Stimulated activated CD8-positive, alpha-beta memory T cell treated with anti-CD3 and anti-CD28 coated beads, Interleukin-12 subunit alpha, Interleukin-12 subunit beta, amount 100 ng/mL, for 24 hours (primary cell): ENCODE measurements around the gene CRB1.

ENCODE experiments used
- DNase-seq: peaks from one replicate; pipeline ENCODE4 v3.0.0-alpha.2; 2020; ENCODE audit errors: extremely low read depth

The CRB1 gene

DNA sequence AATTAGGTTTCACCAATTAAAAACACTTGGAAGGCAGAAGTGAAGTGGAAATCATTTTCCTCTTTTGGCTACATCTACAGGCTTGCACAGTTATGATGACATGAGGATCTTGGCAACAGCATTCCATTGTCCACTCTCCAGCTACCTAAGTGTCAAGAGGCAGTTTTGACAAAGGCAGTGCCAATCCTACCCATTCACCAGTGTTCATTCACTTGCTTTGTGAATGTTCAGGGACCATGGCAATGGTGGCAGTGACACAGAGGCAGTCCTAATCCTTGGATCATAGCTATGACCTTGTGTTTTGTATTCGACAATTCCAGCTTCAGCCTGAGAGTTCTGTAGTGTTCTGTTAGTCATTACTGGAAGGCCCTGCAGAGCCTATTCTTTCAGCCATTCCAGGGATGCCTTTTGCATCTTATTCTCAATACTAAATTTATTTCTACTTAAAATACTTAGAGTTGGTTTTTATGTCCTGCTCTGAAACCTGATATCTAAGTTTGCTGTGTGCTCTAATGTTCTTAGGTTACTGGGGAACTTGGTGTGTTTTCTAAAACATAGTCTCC, 36.7 kb downstream of the CRB1 start:
- no peak for DNase-seq

DNA sequence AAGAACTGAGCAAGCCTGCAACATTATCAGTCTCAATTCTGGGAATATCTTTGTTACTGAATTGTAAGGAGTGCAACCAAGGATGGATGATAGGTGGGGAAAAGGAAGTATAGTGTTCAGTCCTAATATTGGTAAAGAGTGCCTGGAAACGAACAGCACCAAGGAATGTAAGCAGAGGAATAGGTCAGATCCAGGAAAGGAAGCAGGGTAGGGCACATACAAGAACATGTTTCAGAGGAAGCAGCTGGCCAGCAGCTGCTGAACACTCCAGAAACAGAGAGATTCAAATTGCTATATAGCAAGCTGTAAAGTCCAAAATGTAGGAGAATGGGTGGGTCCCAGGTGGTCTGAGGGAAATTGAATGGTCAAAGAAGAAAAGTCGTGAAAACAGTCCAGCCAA, 37.9 kb downstream of the CRB1 start:
- no peak for DNase-seq

DNA sequence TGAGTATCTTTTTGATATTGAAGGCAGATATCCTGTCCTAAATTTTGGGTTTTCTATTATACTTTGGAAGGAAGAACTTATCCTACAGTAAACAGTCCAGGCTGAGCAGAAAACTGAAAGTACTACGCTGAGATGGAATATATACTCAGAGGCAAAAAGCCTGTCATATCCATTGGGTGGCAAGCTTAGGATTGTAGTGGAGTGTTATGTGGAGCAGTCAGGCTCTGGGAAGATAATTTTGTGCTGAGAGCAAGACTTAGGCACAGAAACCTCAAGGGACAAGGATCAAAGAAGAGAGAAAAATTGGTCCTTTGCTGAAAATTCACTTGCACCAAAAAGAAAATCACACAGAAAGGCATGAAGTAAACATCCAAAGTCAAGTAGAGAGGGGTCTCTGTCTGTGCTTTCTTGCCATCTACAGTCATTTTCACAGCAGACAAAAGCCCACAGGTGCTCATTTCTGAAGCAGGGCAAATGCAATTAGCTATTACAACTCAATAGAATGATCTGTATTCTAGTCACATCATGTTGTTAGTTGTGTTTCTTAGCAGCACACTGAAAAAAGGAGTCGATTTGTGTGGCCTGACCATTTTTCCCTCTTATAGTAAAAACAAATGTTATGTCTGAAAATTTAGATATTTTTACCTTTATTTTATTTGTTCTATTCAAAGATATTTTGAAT, 38.5 kb downstream of the CRB1 start:
- DNase-seq: no peak

DNA sequence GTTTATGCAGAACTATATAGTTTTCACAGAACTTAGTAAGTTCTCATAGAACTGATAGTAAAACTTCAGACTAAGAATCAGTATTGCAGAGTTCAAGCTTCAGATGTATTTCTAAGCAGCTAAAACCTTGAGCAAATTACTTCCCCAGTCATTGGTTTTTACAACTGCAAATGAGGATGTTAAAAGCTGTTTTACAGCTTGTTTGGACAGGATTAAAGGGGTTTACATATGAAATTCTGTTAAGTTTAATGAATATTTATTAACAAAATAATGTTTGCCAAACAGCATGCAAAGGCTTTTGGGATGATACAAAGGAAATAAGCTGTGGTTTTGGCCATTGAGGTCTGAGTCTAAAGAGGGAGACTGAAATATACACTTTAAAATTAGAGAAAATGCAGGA, 39.1 kb downstream of the CRB1 start:
- DNase-seq: no peak

DNA sequence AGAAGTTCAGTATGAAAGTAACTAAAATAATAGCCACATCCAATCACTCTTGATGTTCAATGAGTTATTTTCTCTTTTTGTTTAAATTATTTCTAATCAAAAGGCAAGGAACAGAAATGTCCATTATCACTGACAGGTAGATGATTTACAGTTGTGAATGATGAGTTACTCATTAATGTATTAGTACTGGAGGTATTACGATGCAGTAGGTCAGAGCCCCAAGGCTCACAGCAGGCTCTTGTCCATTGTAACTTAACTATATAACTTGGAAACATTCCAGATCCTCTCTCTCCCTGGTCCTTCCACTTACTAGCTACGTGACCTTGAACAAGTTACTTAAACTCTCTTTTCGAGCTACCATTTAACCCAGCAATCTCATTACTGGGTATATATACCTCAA, 39.5 kb downstream of the CRB1 start:
- no peak for DNase-seq

DNA sequence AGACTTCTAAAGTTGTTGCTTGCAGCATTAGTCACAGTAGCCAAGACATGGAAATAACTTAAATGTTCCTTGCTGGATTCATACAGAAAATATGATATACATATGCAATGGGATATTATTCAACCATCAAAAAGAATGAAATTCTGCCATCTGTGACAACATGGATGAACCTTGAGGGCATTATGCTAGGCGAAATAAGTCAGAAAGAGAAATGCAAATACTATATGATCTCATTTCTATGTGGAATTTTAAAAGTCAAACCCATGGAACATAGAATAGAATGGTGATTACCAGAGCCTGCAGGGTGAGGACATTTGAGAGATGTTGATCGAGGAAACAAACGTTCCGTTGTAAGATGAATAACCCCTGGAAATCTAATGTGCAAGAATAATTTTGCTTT, 43.0 kb downstream of the CRB1 start:
- no peak for DNase-seq

DNA sequence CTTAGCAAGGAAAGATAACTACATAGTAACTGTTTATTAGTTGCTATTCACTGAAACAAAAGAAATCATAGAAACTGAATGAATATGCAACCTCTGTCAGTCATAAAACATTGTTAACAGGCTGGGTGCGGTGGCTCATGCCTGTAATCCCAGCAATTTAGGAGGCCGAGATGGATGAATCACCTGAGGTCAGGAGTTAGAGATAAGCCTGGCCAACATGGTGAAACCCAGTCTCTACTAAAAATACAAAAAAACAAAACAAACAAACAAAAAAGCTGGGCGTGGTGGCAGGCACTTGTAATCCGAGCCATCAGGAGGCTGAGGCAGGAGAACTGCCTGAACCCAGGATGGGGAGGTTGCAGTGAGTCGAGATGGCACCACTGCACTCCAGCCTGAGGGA, 44.1 kb downstream of the CRB1 start:
- DNase-seq: no peak

DNA sequence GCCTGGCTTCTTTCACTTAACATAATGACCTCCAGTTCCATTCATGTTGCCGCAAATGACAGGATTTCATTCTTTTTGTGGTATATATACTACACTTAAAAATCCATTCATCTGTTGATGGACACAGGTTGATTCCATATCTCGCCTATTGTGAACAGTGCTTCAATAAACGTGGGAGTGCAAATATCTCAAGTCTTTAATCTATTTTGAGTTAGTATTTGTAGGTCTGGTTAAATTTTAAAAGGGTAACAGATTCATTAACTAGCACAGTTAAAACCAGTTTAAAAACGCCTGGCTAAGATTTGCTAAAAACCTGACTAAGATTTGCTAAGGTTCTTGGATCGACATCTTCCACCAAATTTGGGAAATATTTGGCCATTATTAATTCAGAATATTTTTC, 45.7 kb downstream of the CRB1 start:
- no peak for DNase-seq

DNA sequence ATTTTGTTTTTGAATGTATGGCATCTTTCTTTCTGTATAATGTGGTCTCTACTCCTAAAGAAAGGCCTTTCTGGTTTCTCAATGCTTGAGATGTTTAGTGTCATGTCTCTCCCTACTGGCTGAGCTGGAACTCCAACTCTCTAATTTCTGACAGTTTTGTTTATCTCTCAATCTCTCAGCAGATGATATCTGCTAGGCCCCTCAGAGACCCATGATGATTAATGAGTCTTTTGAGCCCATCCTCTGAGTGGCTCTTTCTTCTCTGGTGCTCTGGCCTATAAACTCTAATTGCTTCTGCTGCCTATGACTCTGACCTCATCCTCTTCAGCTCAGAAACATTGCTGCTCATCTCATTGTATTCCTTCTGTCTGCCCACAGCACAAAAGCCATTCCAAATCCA, 46.6 kb downstream of the CRB1 start:
- DNase-seq: no peak

DNA sequence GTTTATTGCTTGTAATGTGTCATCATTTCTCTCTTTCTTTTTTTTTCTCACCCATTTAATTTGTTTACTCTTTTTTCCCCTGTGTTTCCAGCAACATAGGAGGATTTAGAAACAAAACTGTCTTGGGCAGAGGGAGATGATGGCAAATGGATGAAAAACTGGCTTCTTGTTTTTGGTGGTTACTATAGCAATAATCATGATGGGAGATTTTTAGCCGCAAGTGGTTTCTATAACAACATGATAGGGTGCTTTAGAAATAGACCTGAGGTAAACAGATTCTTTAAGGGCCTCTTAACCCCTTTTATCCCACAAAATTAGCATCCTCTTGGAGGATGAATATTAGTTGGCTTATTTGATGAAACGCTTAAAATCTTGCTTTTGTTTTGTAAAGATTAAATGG, 51.6 kb downstream of the CRB1 start:
- no peak for DNase-seq

DNA sequence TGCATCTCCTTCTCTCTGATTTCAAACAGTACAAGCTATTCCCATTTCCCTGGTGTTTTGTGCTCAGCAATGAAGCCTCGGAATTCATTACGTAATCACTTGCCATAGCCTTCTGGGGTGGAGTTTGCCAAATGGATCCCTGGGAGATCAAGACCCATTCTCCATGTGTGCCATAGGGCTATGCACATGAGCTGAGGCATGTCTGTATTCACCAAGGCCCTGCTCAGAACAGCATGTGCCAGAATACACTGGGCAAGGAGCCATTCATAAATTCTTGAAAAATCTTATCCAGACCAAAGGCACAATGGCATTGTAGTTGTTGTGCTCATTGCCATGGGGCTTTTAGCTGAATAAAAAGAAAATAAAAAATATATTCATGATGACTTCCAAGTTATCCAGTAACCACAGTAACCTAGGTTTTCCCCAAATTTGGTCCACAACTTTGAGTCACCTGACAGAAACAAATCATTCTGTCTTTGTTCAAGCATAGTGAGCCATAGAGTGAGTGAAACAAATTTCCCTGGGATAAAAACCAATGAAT, 53.0 kb downstream of the CRB1 start:
- no peak for DNase-seq

DNA sequence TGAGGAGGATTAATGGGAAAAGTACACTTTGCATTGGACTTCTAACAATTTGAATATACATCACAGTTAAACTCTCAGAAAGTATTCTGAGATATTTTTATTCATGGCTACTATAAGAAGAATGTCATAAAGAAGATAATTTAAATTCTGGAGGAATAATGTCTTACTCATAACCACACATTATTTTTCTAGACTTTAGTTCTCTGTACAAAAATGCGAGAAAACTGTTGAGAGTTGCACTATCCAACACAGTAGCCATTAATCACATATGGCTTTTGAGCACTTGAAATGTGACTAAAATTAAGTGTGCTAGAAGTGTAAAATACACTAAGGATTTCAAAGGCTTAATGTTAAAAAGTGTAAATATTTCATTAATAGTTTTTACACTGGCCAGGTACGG, 53.8 kb downstream of the CRB1 start:
- no peak for DNase-seq

DNA sequence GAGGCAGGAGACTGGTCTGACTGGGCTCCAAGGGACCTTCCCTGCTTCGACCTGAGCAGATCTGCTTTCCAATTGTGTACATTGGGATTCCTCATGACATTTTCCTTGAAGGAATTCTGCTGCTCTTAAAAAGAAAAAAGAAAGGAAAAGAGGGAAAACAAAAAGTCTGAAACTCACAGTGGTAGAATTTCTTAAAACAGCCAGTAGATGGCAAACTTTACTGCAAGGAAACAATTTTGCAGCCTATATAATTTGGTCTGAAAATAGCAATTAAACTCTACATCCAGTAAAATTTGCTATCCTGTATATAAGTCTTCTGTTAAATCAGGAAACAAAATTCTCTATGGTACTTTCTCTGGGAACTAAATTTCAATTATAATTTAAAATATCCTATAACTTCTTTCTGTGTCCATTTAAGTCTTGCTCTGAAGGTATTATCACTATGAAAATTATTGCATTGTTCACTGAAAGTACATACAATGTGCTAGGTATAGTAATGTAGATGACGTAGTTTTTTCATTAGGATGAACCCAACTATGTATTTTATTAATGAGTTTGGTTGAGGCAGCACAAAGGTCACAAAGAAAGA, 59.8 kb downstream of the CRB1 start:
- no peak for DNase-seq

DNA sequence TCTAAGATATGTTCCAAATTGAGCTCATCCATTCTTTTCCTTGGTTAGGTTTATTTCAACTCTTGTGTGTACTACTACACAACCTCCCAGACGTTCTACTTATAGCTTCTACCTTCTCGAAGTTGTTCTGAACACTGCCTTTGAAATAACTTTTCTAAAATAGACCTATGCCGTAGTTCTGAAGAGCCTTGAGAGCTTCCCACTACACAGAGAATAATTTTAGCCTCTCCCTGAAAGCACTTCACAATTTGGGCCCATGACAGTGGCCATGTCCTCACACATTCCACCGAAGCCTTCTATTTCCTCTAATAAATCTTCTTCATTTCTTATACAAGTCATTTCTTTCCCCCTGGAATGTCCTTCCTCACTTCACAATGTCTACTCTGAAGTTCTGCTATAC, 62.2 kb downstream of the CRB1 start:
- DNase-seq: no peak

DNA sequence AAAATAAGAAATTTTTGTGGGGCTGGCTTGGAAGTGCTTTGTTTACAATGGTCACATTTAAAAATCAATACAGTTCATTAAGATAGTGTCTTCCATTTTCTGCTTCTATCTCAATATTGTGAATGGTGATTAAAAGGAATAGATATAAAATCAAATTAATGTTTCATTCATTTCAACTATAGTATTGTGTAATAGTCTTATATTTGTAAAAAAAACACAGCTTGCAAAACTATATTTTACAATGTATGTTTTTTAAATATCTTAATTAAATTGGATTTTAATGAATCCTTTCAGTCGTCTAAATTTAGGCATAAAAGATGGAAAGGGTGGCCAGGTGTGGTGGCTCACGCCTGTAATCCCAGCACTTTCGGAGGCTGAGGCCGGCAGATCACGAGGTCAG, 63.5 kb downstream of the CRB1 start:
- DNase-seq: no peak

DNA sequence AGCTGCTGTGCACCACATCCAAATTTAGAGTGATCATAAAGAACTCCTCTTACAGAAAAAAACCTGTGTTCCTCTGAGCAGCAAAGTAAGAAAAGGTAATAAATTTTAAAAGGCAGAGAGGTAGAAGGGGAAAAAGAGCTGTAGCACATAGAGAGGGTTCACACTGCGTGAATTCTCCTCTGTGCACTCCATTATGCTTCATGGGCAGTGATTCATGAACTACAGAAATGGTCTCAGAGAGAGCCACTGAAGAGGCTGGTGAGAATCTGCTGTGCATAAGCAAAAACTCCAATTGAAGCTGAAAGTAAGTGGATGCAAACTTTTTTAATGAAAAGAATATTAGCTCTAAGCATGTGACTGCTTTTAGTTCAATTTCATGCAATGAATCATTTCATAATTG, 65.0 kb downstream of the CRB1 start:
- DNase-seq: no peak

DNA sequence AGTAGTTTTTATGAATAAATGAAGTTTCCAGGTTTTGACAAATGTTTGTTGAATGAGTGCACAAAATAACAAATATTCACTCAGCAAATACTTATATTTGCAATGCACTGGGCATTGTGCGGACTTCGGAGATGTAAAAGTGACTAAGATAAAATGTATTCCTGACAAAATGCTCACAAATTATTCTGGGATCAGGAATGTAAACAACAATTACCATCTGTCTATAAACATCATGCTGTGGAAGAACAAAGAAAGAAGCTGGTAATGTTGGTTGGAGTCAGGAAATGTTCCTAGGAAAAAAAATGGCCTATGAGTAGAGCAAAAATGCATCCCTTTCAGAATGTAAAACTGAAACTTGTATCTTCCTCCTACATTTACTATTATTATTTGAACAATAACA, 68.5 kb downstream of the CRB1 start:
- no peak for DNase-seq

DNA sequence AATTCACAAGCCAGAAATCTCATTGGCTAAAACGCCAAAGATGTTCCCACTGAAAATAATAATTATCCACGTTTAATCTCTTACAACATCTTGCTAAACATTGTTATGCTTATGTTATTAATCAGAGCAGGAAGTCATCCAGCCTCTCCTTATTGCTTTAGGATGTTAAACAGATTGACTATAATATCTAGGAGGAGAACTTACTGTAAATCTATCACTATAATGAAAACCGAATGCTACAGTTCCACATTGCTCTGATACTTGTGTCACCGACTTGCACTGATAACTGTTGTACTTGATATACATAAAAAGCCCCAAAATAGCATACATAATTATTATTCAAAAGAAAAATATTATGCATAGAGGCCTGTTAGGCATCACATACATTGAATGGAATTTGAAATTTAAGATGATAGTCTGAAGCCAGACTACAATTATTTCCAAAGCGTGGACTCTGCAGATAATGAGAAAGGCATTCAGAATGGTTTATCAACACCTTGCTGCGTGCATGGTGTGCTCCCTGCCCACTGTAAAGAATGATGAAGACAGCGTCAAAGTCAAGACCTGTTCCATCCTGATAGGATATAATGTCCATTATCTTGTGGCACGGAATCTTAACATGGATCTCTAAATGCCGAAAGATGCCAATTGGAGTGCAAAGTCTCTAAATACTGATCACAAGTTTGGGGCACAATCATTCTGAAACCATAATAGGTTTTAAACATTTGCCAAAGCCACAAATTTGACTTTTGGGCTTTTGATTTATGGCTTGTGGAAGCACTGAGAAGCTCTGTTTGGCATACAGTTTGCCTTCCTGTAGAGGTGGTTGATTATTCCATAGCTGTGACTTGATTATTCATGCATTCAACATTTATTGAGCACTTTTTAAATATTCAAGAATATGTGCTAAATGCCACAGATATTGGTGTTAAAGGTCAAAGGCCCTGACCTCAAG, 71.3 kb downstream of the CRB1 start:
- no peak for DNase-seq

DNA sequence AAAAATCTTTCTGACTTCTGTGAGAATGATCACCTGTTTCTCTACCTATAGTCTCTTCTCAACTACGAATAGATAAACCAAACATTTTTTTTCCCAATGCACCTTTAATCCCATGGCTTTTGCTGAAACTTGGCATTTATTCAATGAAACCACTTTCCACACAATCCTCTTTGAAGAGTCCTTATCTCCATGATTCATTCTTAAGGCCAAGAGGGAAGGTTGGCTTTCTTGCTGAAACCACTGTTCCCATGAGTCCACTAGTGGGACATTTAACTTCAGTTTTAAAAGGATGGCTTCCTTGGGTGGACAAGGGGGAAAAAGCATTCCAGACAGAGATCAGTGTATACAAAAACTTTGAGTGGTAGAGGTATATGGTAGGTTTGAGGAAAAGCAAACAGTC, 73.6 kb downstream of the CRB1 start:
- DNase-seq: no peak

DNA sequence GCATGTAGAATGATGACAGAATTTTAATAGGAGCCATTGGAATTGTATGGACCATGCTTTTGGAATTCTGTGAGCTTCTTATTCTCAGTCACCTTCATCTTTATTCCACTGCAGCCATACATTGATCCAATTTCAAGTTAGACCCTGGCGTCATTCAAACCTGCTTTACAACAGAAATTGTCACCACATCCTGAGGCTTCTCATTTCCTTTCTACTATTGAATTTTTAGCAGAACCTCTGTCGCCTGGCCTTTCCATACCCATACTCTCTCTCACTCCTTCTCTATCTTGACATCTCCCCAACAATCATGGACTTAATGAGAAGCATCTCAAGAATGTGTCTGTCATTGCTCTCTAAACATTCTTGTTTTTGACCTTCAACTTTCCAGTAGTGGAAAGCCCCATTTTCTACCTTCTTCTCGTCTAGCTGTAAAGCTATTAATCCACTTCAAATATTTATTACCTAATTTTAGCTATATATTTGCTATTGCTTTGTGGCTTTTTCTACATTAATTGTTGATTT, 74.1 kb downstream of the CRB1 start:
- DNase-seq: no peak

DNA sequence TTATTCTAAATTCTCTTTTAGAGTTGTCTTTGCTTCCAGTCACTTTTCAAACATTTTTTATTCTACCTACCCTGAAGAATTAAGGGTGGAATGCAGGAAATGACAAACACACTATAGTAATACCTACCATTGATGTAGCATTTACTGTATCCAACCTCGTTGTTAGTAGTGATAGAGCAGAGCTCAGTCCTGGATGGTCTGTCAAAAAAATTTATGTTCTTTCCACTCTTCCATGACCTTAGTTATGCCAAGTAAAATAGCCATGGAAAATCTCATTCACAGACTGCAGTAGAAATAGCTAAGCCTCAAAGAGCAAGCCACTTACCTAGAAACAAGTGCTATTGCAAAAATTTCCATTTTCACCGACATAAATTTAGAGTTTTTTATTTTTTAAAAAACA, 74.6 kb downstream of the CRB1 start:
- no peak for DNase-seq

DNA sequence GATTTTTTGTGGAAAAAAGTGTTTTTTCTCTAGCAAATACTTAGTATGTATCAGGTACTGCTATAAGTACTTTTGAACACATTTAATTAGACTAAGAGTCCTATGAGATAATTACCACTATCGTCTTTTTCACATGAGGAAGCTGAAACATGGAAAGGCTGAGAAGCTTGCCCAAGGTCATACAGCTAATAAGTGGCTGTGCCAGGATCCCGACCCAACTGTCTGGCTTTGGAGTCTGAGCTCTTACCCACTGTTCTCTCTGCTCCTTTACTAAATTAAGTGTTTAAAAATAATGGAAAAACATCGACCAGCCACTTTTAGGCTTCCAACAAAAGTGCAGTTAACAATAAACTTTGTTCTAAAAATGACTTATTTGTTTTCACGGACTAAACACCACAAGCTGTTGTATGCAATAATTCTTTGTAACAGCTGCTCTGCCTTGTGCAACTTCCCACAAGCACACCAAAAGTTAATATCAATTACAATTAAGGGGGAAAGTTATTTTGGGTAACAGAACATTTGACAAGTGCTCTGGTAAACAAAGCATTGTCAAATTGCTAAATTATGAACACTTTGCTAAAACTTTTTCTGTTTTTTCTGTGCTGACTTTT, 75.7 kb downstream of the CRB1 start:
- no peak for DNase-seq
